ENCODE measurements around the gene PROSER1. TPM values are rescaled to one million over a fixed set of nuclear protein-coding genes. Genes with fewer than 3 reads are reported as not detected.
A peak's percentile ranks its signal among the peaks of the same experiment; 100 is the strongest.

PROSER1 gene
- total RNA-seq, 1 experiment from 2014 or later, result 75.6 TPM

GRCh38 chr13:39047560-39047959 is 9.7 kb upstream of the PROSER1 start:
- no peaks in the 10 kb centered on the region for H3K36me3 ChIP-seq (ENCODE audit: control insufficient read depth, insufficient read depth, low read length)
- DNase-seq, result peak; percentile 49 to 64
- H3K4me3 Mint-ChIP-seq (ENCODE audit: unreplicated experiment), result no peak overlapping the region
- H3K9me3 ChIP-seq, result no peaks in the 10 kb centered on the region
- intact Hi-C loops (cut with micrococcal nuclease; ENCODE audit: unreplicated experiment), result loop anchor here (5.0 kb wide), 1 partner anchor 570 kb away; no protein-coding TSS in a partner anchor
- no peaks in the 10 kb centered on the region for H3K27me3 Mint-ChIP-seq (ENCODE audit: insufficient read depth, unreplicated experiment)
- peak; percentile 21 to 46 for TF ChIP-seq CTCF (IDR thresholded peaks at IDR 0.05; ENCODE audit: insufficient read depth in 1 of 2, low read depth in 1 of 2, low read length in 1 of 2, severe bottlenecking in 1 of 2, unreplicated experiment in 1 of 2)
- POLR2A ChIA-PET, result no interaction called here
- H3K27me3 ChIP-seq (replicated peaks; ENCODE audit: control insufficient read depth, insufficient read depth, low read length), result no peaks in the 10 kb centered on the region
- peaks cover 12% of the 10 kb centered on the region for H3K36me3 Mint-ChIP-seq (ENCODE audit: insufficient read depth, unreplicated experiment)
- H3K4me1 Mint-ChIP-seq (ENCODE audit: low read depth, unreplicated experiment), result no peaks in the 10 kb centered on the region
- H3K4me3 ChIP-seq (ENCODE audit: low read depth, low read length), result no peak overlapping the region
- no TSS peak for BruUV-seq (replicated peaks)
- no peaks in the 10 kb centered on the region for H3K4me1 ChIP-seq
- CTCF ChIA-PET, result interaction anchor here (0.7 kb wide), 1 partner anchor 216 kb away, joined by 3 read pairs; no protein-coding TSS in a partner anchor
- no peak overlapping the region for H3K27ac Mint-ChIP-seq (ENCODE audit: unreplicated experiment)
- H3K9me3 Mint-ChIP-seq (ENCODE audit: unreplicated experiment), result no peaks in the 10 kb centered on the region

GRCh38 chr13:39044536-39044935 is 6.6 kb upstream of the PROSER1 start:
- intact Hi-C loops (cut with micrococcal nuclease; ENCODE audit: unreplicated experiment), result no loop called here
- Histone ChIP-seq H3K4me1 (peaks cover under 1% of the 10 kb centered on the region; the same call in 1 of the 2 replicates), H3K36me3 (ENCODE audit: control insufficient read depth, insufficient read depth, low read length) (no peaks in the 10 kb centered on the region; the same call in 1 of the 2 replicates), H3K9me3 (no peaks in the 10 kb centered on the region), H3K4me3 (ENCODE audit: low read depth, low read length) (no peak overlapping the region), H3K27me3 (replicated peaks; ENCODE audit: control insufficient read depth, insufficient read depth, low read length) (no peaks in the 10 kb centered on the region)
- peaks cover 12% of the 10 kb centered on the region for H3K36me3 Mint-ChIP-seq (ENCODE audit: insufficient read depth, unreplicated experiment)
- CTCF ChIA-PET, result no interaction called here
- no peak for TF ChIP-seq CTCF (IDR thresholded peaks at IDR 0.05; ENCODE audit: insufficient read depth in 1 of 2, low read depth in 1 of 2, low read length in 1 of 2, severe bottlenecking in 1 of 2, unreplicated experiment in 1 of 2)
- POLR2A ChIA-PET, result no interaction called here
- H3K4me3 Mint-ChIP-seq (ENCODE audit: unreplicated experiment), result no peak overlapping the region
- H3K27me3 Mint-ChIP-seq (ENCODE audit: insufficient read depth, unreplicated experiment), result no peaks in the 10 kb centered on the region
- DNase-seq, result no peak
- H3K4me1 Mint-ChIP-seq (ENCODE audit: low read depth, unreplicated experiment), result peaks cover 6% of the 10 kb centered on the region
- no peak overlapping the region for H3K27ac Mint-ChIP-seq (ENCODE audit: unreplicated experiment)
- no peaks in the 10 kb centered on the region for H3K9me3 Mint-ChIP-seq (ENCODE audit: unreplicated experiment)
- BruUV-seq (replicated peaks), result no TSS peak

- no peak for TF ChIP-seq CTCF (IDR thresholded peaks at IDR 0.05; ENCODE audit: insufficient read depth in 1 of 2, low read depth in 1 of 2, low read length in 1 of 2, severe bottlenecking in 1 of 2, unreplicated experiment in 1 of 2)
- peaks cover 12% of the 10 kb centered on the region for H3K4me1 Mint-ChIP-seq (ENCODE audit: low read depth, unreplicated experiment)
- DNase-seq, result no peak
- ChIA-PET CTCF (no interaction called here), POLR2A (no interaction called here)
- H3K27ac Mint-ChIP-seq (ENCODE audit: unreplicated experiment), result no peak overlapping the region
- intact Hi-C loops (cut with micrococcal nuclease; ENCODE audit: unreplicated experiment), result no loop called here
- no peaks in the 10 kb centered on the region for H3K27me3 Mint-ChIP-seq (ENCODE audit: insufficient read depth, unreplicated experiment)
- Histone ChIP-seq H3K4me1 (peaks cover 9% of the 10 kb centered on the region; the same call in 1 of the 2 replicates), H3K27me3 (replicated peaks; ENCODE audit: control insufficient read depth, insufficient read depth, low read length) (no peaks in the 10 kb centered on the region), H3K36me3 (ENCODE audit: control insufficient read depth, insufficient read depth, low read length) (no peaks in the 10 kb centered on the region; the same call in 1 of the 2 replicates), H3K9me3 (no peaks in the 10 kb centered on the region), H3K4me3 (ENCODE audit: low read depth, low read length) (no peak overlapping the region)
- peaks cover 19% of the 10 kb centered on the region for H3K36me3 Mint-ChIP-seq (ENCODE audit: insufficient read depth, unreplicated experiment)
- H3K4me3 Mint-ChIP-seq (ENCODE audit: unreplicated experiment), result peak overlapping the region; percentile 94
- BruUV-seq (replicated peaks), result no TSS peak
- H3K9me3 Mint-ChIP-seq (ENCODE audit: unreplicated experiment), result no peaks in the 10 kb centered on the region
Measured at GRCh38 chr13:39040206-39040605, 2.3 kb upstream of the PROSER1 start.

All from Caco-2 (cell line).